ENCODE data around the gene TBC1D5.
"Not testable (repeated sequence)": the region's sequence is repeated elsewhere in the genome, so short reads cannot be mapped to it uniquely, and the experiment has no call there.

TBC1D5 gene

DNA sequence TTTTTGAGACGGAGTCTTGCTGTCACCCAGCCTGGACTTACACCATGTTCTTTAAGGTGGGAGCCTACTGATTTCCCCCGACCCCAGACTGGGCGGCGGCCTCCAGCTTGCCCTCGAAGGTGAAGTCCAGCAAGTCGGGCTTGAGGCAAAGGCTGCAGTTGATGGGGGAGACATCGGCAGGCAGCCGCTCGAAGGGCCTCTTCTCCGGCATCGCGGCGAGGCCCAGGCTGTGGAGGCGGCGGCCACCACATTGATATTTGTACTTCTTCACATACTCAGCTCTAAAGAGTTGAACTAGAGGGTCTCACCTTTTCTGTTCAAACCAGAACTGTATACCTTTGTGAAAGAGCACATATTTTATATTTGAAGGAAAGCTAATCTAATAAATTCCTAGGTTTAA, 36.4 kb downstream of the TBC1D5 start:
- not testable (repeated sequence) for DNase-seq

DNA sequence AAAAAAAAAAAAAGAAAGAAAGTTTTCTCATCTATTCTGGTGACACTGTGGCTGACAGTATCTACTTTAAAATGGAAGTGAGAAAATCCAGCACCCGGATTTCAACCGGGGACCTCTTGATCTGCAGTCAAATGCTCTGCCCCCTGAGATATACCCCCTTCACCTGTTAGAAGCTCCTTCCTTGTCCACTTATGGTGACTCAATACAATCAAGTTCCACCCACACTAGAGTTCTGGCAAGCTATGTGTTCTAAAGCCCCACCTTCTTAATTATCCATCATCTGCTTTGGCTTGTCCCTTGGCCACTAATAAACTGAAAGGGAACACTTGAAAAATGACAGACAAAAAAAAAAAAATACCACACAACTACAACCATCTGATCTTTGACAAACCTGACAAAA, 42.6 kb downstream of the TBC1D5 start:
- DNase-seq = not testable (repeated sequence)

DNA sequence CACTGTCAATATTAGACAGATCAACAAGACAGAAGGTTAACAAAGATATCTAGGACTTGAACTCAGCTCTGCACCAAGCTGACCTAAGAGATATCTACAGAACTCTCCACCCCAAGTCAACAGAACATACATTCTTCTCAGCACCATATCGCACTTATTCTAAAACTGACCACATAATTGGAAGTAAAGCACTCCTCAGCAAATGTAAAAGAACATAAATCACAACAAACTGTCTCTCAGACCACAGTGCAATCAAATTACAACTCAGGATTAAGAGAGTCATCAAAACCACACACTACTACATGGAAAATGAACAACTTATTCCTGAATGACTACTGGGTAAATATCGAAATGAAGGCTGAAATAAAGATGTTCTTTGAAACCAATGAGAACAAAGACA, 46.8 kb downstream of the TBC1D5 start:
- not testable (repeated sequence) for DNase-seq

DNA sequence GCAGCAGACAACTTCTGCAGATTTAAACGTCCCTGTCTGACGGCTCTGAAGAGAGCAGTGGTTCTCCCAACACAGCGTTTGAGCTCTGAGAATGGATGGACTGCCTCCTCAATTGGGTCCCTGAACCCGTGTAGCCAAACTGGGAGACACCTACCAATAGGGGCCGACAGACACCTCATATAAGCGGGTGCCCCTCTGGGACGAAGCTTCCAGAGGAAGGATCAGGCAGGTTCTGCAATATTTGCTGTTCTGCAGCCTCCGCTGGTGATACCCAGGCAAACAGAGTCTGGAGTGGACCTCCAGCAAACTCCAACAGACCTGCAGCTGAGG, 48.8 kb downstream of the TBC1D5 start:
- DNase-seq = not testable (repeated sequence)

DNA sequence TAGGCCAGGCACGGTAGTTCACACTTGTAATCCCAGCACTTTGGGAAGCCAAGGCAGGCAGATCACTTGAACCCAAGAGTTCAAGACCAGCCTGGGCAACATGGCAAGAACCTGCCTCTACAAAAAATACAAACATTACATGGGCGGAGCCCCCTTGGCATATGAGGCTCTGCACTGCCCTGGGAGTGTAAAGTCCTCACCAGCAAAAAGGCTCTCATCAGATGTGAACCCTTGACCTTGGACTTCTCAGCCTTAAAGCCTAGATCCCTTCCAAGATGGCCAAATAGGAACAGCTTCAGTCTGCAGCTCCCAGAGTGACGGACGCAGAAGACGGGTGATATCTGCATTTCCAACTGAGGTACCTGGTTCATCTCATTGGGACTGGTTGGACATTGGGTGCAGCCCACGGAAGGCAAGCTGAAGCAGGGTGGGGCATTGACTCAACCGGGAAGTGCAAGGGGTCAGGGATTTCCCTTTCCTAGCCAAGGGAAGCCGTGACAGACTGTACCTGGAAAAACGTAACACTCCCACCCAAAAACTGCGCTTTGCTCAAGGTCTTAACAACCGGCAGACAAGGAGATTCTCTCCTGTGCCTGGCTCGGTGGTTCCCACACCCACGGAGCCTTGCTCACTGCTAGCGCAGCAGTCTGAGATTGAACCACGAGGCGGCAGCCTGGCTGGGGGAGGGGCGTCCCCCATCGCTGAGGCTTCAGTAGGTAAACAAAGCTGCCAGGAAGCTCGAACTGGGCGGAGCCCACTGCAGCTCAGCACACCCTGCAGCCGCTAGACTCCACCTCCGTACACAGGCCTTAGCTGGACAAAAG, 49.4 kb downstream of the TBC1D5 start:
- DNase-seq = peak; percentile 23

DNA sequence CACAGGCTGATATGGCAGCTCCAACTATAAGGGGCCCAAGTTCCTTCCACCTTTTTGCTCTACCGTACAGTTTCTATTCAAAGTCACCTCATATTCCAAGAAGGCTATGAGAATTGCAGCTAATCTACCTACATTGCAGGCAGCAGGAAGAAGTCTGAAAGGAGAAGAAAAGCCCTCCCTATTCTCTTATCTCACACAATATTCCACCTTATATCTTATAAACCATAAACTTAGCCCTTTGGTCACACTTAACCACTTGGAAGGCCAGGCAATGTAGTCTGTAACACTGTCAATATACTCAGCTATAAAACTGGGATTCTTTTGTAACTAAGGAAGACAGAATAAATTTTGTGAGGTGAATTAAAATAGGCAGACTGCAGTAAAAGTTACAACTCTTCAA, 54.9 kb downstream of the TBC1D5 start:
- no peak for DNase-seq

DNA sequence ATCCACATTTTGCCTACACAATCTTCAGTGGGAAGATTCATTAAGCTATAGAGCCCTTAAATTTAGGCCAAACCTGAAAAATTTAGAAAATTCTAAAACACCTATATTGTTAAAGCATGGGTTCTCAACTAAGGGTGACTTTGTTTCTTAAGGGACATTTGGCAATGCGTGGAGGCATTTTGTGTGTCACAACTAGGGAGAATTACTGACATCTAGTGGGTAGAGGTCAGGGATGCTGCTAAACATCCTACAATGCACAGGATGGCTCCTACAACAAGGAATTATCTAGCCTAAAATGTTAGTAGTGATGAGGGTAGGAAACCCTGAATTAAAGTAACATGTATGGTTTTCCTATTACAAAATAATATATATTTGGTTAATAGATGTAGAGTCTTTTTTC, 55.8 kb downstream of the TBC1D5 start:
- DNase-seq = no peak

DNA sequence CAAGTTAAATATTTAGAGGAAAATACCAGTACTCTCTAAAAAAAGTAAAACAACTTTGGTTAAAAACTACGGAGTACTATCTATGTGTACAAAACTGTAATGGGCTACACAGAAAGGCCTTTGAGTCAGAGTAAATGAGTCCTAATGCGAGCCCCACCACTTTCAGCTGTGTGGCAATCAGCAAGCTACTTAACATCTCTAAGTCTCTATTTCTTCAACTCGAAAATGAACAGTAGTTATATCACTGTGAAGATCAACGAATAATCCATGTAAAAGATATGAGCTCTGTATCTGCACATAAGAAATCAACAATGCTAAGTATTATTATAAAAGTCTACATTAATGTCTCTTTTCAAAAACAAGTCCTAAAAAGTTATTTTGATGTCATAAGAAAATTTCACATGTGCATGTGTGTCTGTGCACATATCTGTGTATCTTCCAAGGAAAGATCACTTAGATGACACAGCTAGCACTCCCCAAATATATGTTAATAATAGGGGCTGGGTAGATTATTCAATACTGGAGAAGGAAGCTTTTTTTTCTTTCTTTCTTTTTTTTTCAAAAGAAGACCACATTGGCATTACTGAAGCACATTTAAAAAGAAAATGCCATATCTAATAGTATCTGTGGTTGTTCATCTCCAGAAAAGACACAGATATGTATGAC, 58.8 kb downstream of the TBC1D5 start:
- DNase-seq = no peak

DNA sequence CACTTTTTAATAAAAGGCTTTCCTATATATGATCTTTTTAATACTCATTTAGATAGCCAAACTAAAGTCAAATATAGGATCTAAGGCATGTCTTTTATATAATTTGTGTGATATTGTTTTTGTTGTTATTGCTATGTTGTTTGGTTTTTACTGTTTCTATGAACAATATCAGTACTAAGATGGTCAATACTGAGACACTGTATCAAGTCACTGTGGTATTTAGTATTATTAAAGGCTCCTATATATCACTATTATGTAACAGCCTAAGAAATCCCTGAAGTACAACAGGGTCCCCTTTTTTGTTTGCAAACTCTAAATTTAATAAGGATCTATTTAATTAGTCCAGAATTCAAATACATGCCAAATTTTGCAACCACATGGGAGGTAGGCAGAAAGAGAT, 61.9 kb downstream of the TBC1D5 start:
- no peak for DNase-seq

DNA sequence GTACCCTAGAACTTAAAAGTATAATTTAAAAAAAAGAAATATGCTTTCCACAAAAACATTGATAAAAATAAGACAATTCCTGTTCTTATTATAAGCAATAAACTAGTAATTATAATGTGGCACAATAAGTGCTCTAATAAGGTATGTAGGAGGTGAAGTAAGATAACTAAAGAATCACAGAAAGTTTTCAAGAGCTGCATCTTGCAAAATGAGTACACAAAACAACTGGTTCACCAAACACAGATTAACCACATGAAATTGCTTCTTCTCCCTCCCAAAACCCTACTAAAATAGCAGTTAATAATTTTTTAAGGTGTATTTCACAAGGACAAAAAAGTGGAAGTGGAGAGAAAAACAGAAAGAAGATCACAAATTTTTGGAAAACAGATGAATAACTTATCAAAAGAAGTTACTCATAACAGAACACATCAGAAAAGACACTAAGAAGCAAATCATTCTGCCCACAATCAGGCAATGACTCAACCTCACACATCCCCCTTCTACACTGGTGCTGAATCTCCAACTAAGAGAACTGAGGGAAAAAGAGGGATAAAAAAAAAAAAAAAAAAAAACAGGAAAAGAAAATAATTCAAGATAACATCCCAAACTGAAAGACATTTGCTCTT, 64.2 kb downstream of the TBC1D5 start:
- DNase-seq = no peak

DNA sequence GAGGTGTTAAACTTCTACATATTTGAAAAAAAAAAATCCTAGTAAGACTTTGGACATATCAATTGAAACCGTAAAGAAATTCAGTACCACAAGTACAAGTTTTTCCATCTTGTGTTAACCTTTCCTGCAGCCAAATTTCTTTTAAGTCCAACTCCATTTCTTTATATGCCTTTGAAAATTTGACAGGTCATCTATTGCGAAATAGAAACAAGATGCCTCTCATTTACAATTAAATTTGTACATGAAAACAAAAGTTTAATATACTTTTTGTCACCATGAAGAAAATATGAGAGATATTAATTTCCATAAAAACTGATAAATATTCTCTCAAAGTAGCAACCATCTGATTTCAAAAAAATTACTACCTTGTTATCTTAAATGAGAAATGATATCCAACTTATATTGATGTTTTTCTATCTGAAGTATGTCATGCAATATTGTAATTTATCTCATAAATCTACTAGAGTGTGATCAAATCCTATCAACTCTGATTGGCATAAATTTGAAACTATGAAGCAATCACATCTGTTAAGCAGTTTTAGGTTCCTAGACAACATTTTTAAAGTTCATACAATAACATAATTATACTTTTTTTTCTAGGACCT, 68.2 kb downstream of the TBC1D5 start:
- no peak for DNase-seq

DNA sequence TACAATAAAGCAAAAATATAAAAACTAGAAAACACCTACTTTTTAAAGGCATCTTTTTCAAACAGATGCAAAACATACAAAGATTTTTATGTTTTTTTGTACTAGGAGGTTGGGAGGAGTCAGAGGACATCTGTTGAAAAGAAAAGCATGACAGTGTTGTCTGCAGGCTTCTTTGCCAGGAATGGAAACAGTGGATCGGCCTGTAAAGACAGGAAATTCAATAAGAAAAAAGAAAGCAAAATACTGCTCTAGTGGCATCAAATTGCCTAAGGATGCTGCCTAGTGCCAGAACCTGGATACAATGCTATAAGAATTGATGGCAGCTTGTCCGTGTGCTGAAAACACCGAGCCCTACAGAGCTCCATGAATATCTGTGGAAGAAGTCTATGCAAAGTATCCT, 69.9 kb downstream of the TBC1D5 start:
- no peak for DNase-seq

DNA sequence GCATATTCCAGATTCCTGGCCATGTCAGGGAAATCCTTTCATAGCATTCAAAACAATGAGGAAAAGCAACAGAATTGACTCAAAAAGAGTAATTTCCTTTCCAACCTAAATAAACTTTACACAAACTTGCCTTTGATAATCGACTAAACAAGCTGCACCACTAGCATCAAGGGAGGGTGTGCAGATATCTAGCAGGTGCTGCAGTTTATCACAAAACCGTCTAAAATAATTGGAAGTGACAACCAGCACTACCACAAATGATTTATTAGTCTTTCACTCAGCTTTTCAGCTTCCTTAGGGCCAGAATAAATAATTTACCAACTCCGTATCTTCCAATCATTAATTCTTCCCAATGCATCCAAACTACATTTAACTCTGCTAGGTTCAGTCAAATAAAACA, 71.7 kb downstream of the TBC1D5 start:
- DNase-seq = no peak

DNA sequence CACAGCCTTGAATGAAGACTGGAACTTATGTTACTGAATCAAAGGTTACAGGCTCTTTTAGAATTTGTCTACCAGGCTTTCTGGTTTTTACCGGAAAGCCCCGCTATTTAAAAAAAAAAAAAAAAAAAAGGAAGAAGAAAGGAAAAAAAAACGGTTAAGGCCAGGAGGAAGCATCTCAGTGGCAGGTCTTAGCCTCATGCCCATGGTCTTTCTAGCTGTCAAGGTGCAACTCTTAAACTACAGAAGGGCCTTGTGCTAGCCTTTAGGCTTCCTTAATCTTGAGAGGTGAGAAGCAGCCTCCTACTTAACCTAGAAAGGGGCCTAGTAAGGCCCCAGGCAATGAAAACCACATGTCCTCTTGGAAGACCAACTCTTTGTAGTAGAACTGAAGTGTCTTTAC, 77.5 kb downstream of the TBC1D5 start:
- no peak for DNase-seq

DNA sequence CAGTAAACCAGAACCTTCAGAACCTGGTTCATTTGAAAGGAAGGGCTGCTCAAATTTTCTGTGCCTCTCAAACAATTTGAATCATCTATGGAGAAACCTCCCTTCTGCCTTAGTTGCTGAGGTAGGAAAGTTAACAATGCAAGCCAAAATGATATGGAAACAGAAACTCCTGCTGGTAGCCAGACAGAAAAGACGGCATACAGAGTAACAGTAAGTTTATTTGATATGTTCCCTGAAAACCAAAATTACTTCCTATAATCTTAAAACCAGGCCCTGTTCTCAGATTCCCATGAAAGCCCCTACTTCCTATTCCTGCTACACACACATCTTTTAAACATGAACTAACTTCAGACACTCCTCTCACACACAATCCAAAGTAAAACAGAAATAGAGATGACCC, 86.2 kb downstream of the TBC1D5 start:
- no peak for DNase-seq

DNA sequence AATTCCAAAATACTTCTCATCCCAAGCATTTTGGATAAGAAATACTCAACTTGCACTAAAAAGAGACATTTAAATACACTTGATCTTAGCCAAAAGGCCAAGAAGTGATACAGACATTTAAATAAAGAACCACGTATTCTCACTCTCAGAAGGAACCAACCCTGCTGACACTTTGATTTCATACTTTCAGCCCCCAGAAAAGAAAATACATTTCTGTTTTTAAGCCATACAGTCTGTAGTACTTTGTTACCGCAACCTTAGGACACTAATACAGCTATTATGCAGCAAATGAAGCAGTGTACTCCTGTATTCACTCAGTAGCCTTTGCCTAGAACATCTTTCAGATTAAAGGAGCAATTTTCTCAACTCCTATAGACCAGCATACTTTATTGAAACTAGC, 86.7 kb downstream of the TBC1D5 start:
- DNase-seq = no peak

DNA sequence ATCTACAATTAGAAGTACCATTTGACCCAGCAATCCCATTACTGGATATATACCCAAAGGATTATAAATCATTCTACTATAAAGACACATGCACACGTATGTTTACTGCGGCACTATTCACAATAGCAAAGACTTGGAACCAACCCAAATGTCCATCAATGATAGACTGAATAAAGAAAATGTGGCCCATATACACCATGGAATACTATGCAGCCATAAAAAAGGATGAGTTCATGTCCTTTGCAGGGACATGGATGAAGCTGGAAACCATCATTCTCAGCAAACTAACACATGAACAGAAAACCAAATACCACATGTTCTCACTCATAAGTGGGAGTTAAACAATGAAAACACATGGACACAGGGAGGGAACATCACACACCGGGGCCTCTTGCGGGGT, 92.7 kb downstream of the TBC1D5 start:
- DNase-seq = not testable (repeated sequence)

DNA sequence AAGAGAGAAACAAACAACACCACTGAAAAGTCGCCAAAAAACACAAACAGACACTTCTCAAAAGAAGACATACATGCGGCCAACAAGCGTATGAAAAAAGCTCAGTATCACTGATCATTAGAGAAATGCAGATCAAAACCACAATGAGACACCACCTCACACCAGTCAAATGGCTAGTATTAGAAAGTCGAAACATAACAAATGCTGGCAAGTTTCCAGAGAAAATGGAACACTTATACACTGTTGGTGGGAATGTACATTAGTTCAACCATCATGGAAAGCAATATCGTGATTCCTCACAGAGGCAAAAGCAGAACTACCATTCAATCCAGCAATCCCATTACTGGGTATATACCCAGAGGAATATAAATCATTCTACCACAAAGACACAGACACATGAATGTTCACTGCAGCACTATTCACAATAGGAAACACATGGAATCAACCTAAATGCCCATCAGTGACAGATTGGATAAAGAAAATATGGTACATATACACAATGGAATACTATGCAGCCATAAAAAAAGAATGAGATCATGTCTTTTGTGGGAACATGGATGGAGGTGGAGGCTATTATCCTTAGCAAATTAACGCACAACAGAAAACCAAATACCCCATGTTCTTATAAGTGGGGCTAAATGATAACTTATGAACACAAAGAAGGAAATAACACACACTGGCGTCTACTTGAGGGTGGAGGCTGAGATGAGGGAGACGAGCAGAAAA, 93.6 kb downstream of the TBC1D5 start:
- not testable (repeated sequence) for DNase-seq

DNA sequence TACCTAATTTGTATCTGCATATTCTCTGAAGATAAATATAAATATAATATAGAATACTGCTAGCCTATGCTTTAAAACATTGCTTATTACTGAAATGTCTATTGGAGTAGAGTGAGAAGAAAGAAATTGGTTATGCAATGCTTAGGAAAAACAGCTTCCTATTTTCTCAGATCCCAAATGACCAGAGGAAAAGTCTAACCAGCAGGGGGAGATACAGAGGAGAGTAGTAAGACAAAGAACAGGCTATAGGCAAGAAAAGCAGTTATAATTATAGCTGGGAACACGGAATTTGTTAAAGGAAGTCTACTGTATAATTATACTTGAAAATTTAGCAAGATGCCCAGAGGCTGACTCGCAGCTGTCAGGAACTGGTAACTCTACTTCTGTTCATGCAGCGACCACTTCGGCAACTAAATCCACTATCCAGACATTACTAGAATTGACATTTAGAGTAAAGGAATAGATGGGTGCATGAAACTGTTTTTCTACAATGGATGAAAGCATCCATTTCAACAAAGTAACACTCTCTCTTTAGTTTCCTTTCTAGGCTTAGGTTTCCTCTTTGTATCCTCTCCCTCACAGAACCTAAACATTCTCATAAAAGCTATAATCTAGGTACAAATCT, 97.2 kb downstream of the TBC1D5 start:
- no peak for DNase-seq

DNA sequence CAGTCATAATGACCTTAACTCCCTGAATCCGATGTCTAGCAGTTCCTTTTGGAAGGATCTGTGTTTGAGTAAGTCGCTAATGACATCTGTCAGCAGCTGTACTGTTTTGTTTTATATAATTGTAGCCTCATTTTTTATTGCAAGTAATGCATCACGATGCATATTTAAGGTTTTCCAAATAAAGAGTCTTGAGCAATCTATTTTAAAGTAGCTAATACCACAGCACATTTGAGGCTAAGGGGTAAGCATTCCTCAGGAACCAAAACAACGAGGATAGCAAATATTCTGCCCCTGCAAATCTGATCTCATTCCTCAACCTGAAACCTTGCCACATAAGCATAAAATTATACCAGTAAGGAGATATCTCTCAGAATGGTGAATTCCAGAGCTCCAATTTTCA, 98.7 kb downstream of the TBC1D5 start:
- DNase-seq = no peak

DNA sequence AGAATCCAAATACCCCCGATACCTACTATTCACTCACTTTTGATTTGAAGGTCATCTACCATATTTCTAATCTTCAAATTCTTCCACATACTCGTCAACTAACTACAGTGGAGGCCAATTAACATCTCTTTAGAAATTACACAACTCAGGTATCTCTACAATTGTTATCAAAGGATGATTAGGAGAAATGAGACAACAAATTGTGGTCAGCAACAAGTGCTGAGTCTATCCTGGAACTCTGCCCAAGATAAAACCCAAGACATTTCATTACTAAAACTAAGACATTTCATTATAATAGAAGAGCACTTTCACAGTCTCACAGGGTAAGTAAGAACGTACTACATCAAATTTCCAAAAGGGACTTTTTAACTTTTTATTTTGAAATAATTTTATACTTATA, 100.0 kb downstream of the TBC1D5 start:
- no peak for DNase-seq

DNA sequence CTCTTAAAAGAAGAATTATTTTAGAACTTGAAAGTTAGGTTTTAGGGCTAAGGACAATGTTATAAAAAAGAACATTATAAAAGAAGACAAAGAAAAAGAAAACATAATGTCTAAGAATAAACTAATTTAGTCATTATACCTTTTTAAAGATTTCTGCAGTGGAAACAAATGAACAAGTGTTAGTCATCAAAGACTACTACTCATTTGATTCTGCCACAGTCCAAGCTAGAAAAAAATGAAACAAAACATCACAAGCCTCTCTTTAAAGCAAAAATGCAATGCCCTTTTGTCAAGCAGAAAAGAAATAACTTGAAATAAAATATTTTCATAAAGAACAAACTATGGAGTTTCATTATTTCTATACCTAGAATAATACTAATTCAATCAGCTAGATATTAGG, 102.0 kb downstream of the TBC1D5 start:
- no peak for DNase-seq

DNA sequence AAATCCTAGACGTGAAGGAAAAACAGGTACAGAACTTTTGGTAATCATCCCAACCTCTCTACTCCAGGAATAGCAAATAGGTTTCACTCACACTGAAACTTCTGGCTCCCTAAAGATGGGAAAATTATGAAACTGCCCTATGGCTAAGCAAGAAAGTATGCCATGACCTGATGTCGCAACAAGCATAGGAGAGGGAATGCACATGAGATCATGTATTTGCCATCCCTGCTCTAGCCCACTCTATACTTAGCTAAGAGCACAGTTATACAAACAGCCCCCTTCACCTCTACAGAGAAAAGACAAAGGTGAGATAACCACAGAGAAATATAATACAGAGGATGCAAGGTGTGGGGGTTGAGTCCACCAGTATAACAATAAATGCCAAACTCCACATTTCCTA, 102.7 kb downstream of the TBC1D5 start:
- DNase-seq = no peak

All from activated CD4-positive, alpha-beta T cell treated with anti-CD3 and anti-CD28 coated beads for 1 hour (primary cell).